ENCODE measurements around the gene PTPRG. TPM values are rescaled to one million over a fixed set of nuclear protein-coding genes. Genes with fewer than 3 reads are reported as not detected.
A peak's percentile ranks its signal among the peaks of the same experiment; 100 is the strongest.

PTPRG gene
- total RNA-seq, 4 donors from 2014 or later: 51.9 to 56.8 (median 54.4) TPM

DNA sequence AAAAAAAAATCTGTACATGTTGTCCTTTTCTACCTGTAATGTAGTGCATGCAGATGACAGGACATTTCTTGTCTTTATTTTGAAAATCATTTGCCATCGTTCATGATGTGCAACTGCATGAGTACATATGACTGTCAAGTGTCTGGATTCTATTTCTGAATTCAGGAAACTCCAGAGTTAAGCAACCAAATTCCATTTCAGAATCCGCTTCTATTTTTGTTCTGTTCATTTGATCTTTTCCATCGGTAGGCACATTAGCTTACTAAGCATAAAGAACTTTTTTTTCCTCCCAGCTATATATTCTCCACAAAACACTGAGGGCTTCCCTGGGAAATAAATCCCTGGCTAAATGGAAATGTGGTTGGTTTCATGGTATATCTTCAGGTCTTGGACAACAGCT lies 365.6 kb downstream of the PTPRG start:
- DNase-seq (ENCODE audit: extremely low spot score): no peak
- Histone ChIP-seq H3K27me3 (no peaks in the 10 kb centered on the region), H3K4me3 (peak overlapping the region in 1 of 4 donors; percentile 6), H3K36me3 (no peaks in the 10 kb centered on the region), H3K9me3 (no peaks in the 10 kb centered on the region), H3K4me1 (peaks cover 52 to 66% (median 63%) of the 10 kb centered on the region in 4 donors), H3K27ac (replicated peaks in 1 of 4) (peak overlapping the region; percentile 69 to 76 (median 74))
- intact Hi-C loops (cut with DNase I): loop anchor here (5.0 to 10.0 kb wide), 2 partner anchors 65 to 362 kb away; partner anchors contain the start of gene PTPRG
- WGBS: 22% methylated on average over 3 of the region's 3 CpGs
- no peak for TF ChIP-seq CTCF (IDR thresholded peaks at IDR 0.05)

DNA sequence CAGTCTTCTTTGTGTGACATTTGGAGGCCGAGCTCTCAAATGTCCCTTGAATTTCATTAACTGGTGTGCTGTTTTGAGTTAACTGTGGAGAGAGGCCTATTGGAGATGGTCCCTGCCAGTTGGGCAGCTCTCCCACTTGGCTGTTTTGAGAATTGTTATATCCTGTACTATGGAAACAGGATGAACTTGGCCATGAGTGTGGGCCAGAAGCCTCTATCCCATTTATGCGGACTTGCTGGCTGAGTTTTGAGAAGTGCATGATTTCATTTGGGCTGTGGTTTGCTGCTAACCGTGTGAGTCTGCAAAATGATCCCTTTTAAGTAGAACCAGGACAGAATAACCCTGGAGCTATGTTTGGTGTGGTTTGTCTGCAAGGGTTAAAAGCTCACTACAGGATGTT lies 366.0 kb downstream of the PTPRG start:
- TF ChIP-seq CTCF (IDR thresholded peaks at IDR 0.05) (no peak), POLR2AphosphoS5 (IDR thresholded peaks at IDR 0.05) (peak; percentile 21 to 64)
- Histone ChIP-seq H3K36me3 (no peaks in the 10 kb centered on the region), H3K9me3 (no peaks in the 10 kb centered on the region), H3K27me3 (no peaks in the 10 kb centered on the region), H3K4me1 (peaks cover 52 to 70% (median 64%) of the 10 kb centered on the region in 4 donors), H3K27ac (replicated peaks in 1 of 4) (peak overlapping the region; percentile 69 to 76 (median 74)), H3K4me3 (peak overlapping the region in 1 of 4 donors; percentile 6)
- intact Hi-C loops (cut with DNase I): loop anchor here (5.0 to 10.0 kb wide), 2 partner anchors 65 to 363 kb away; partner anchors contain the start of gene PTPRG
- peak; percentile 93 for DNase-seq (ENCODE audit: extremely low spot score)
- WGBS: 24% methylated on average over 3 of the region's 3 CpGs

DNA sequence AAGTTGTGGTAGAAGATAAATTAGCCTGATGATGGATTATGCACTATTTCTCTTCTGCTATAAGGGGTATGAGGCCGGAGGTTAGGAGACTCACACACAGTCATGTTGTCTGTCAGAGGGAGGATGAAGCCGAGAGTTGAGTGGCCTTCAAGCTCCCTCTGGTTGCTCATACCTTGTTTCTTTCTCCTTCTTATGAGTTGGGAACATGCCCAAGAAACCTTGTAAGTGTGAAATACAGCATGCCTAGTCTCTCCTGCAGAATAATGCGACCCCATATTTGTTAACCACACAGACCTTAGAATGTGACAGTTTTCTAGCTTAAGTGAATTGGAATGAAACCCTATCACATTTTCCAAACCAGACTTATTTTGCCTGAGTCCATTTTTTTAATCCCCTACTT lies 366.7 kb downstream of the PTPRG start:
- WGBS: 38% methylated on average over 3 of the region's 3 CpGs
- Histone ChIP-seq H3K27ac (replicated peaks in 1 of 4) (peak overlapping the region; percentile 69 to 76 (median 74)), H3K36me3 (no peaks in the 10 kb centered on the region), H3K4me3 (no peak overlapping the region), H3K9me3 (no peaks in the 10 kb centered on the region), H3K27me3 (no peaks in the 10 kb centered on the region), H3K4me1 (peaks cover 52 to 77% (median 66%) of the 10 kb centered on the region in 4 donors)
- peak; percentile 50 for DNase-seq (ENCODE audit: extremely low spot score)
- intact Hi-C loops (cut with DNase I): loop anchor here (5.0 to 10.0 kb wide), 2 partner anchors 66 to 363 kb away; partner anchors contain the start of gene PTPRG
- TF ChIP-seq POLR2AphosphoS5 (IDR thresholded peaks at IDR 0.05): no peak
- peak in 1 of 3 experiments; percentile 11 for TF ChIP-seq CTCF (IDR thresholded peaks at IDR 0.05)

GRCh38 chr3:61928776-61929314 lies 367.5 kb downstream of the PTPRG start:
- peak overlapping the region; percentile 24 to 76 (median 74) for H3K27ac ChIP-seq (replicated peaks in 1 of 4)
- peak; percentile 53 for DNase-seq (ENCODE audit: extremely low spot score)
- peaks cover 52 to 74% (median 66%) of the 10 kb centered on the region in 4 donors for H3K4me1 ChIP-seq
- no peak for TF ChIP-seq POLR2AphosphoS5 (IDR thresholded peaks at IDR 0.05)
- H3K36me3 ChIP-seq: no peaks in the 10 kb centered on the region
- H3K27me3 ChIP-seq: no peaks in the 10 kb centered on the region
- intact Hi-C loops (cut with DNase I): loop anchor here (5.0 to 10.0 kb wide), 2 partner anchors 67 to 364 kb away; partner anchors contain the start of gene PTPRG
- H3K4me3 ChIP-seq: no peak overlapping the region
- WGBS: 62% methylated on average over 4 of the region's 4 CpGs
- H3K9me3 ChIP-seq: no peaks in the 10 kb centered on the region

GRCh38 chr3:61929617-61930016 lies 368.2 kb downstream of the PTPRG start:
- Histone ChIP-seq H3K9me3 (peaks cover 0 to under 1% (median 0%) of the 10 kb centered on the region in 4 donors), H3K36me3 (no peaks in the 10 kb centered on the region), H3K4me3 (no peak overlapping the region), H3K27me3 (no peaks in the 10 kb centered on the region), H3K27ac (replicated peaks in 1 of 4) (peak overlapping the region in 1 of 4 donors; percentile 76), H3K4me1 (peaks cover 45 to 66% (median 59%) of the 10 kb centered on the region in 4 donors)
- DNase-seq (ENCODE audit: extremely low spot score): peak; percentile 53
- 49% methylated on average over 8 of the region's 8 CpGs for WGBS
- intact Hi-C loops (cut with DNase I): loop anchor here (5.0 to 10.0 kb wide), 2 partner anchors 67 to 365 kb away; partner anchors contain the start of gene PTPRG
- TF ChIP-seq POLR2AphosphoS5 (IDR thresholded peaks at IDR 0.05) (no peak), CTCF (IDR thresholded peaks at IDR 0.05) (no peak), EP300 (IDR thresholded peaks at IDR 0.05) (no peak), POLR2A (IDR thresholded peaks at IDR 0.05; ENCODE audit: low read depth) (no peak)

All from esophagus muscularis mucosa (tissue), 4 donors.